K562 (cell line): ENCODE data around the gene COL4A6. TPM values are rescaled to one million over a fixed set of nuclear protein-coding genes. Genes with fewer than 3 reads are reported as not detected.

ENCODE experiments used
- ATAC-seq: fragments of 200-7000 bp; cut with Tn5 transposase; 3 replicates; pipeline ENCODE4 v1.9.1; 2020; ENCODE audit warnings: moderate library complexity
- BruUV-seq: library from RNA; stranded (reverse); fragments of 400-500 nt; replicated peaks from 2 replicates; lab custom pipeline; 2021; lab: Mats Ljungman, UMichigan
- CTCF ChIA-PET: fragments of 300-600 bp; formaldehyde crosslinking; extraction: SDS; loops from one replicate; lab custom pipeline; 2021; ENCODE audit warnings: low intra/inter-chr PET ratio; lab: Yijun Ruan, JAX
- POLR2A ChIA-PET: fragments of 300-600, 350-650 bp; sonication (Branson Sonifier 250); formaldehyde crosslinking; extraction: SDS; loops from one replicate; lab custom pipeline; 2021; ENCODE audit warnings: antibody characterized with exemption, inconsistent platforms; lab: Yijun Ruan, JAX
- DNase-seq, 4 experiments: peaks; one replicate each; pipeline versions ENCODE4 v3.0.0 to v3.0.0-alpha.2; 2011 to 2018; ENCODE audit warnings: low spot score in 3 of 4, mixed read lengths in 3 of 4; ENCODE audit errors: extremely low read depth in 1 of 4
- FAIRE-seq: peaks from 2 replicates; lab custom pipeline; 2011; peaks lifted over from hg19 to GRCh38; lab: Jason Lieb, UNC
- H2AFZ ChIP-seq: 2 replicates; pipeline ENCODE4 v1.6.0; 2011; ENCODE audit warnings: low read depth, low read length, control low read depth, inconsistent platforms
- H3K27ac ChIP-seq: fragments of 200-600 bp; 3 replicates; pipeline ENCODE4 v1.8.0; 2011; ENCODE audit warnings: low read depth, mild to moderate bottlenecking, control low read depth, inconsistent platforms, low read length, moderate library complexity, mixed read lengths; ENCODE audit errors: extremely low read depth
- H3K27me3 ChIP-seq, 2 experiments: fragments of 300-600 bp in 1 of 2; 2 replicates in 1 of 2; 3 replicates in 1 of 2; pipeline versions ENCODE4 v1.6.0 to v1.8.0; 2011; ENCODE audit warnings: inconsistent platforms in 2 of 2, low read length in 2 of 2, mild to moderate bottlenecking in 1 of 2, mixed read lengths in 1 of 2, moderate library complexity in 1 of 2; ENCODE audit not compliant: control insufficient read depth in 2 of 2, insufficient read depth in 2 of 2
- H3K36me3 ChIP-seq: fragments of 300-600 bp; 3 replicates; pipeline ENCODE4 v1.8.0; 2011; ENCODE audit warnings: mild to moderate bottlenecking, low read length, inconsistent platforms; ENCODE audit not compliant: control insufficient read depth, insufficient read depth
- H3K4me1 ChIP-seq, 2 experiments: fragments of 200-600 bp in 1 of 2; replicated peaks in 1 of 2; 2 replicates in 1 of 2; 3 replicates in 1 of 2; pipeline versions ENCODE4 v1.5.1 to v1.8.0; 2011; ENCODE audit warnings: inconsistent platforms in 2 of 2, low read length in 2 of 2, mild to moderate bottlenecking in 1 of 2, mixed read lengths in 1 of 2, moderate library complexity in 1 of 2; ENCODE audit not compliant: control insufficient read depth in 2 of 2, insufficient read depth in 2 of 2
- H3K4me2 ChIP-seq: 2 replicates; pipeline ENCODE4 v1.6.1; 2011; ENCODE audit warnings: low read length, control low read depth, inconsistent platforms, mixed read lengths; ENCODE audit not compliant: insufficient read depth
- H3K4me3 ChIP-seq: fragments of 200-600 bp; sonication (generic), shearing (Covaris generic); 2 replicates; pipeline ENCODE4 v1.5.1; 2016; ENCODE audit warnings: control low read depth, inconsistent platforms
- H3K79me2 ChIP-seq: fragments of 200-600 bp; 3 replicates; pipeline ENCODE4 v1.8.0; 2011; ENCODE audit warnings: low read length, inconsistent platforms; ENCODE audit not compliant: control insufficient read depth, insufficient read depth
- H3K9ac ChIP-seq, 2 experiments: 2 replicates each; pipeline versions ENCODE4 v1.6.0 to v1.6.1; 2011; ENCODE audit warnings: low read depth in 2 of 2, low read length in 2 of 2, control low read depth in 1 of 2, inconsistent platforms in 1 of 2, mild to moderate bottlenecking in 1 of 2, mixed read lengths in 1 of 2; ENCODE audit not compliant: insufficient read depth in 1 of 2
- H3K9me1 ChIP-seq: one replicate; pipeline ENCODE4 v1.6.0; 2011; ENCODE audit warnings: inconsistent platforms, mild to moderate bottlenecking, low read length, moderate library complexity; ENCODE audit not compliant: control insufficient read depth, insufficient read depth
- H3K9me3 ChIP-seq: replicated peaks from 2 replicates; pipeline ENCODE4 v1.5.1; 2011; ENCODE audit warnings: low read depth, low read length, inconsistent platforms; ENCODE audit not compliant: control insufficient read depth, insufficient read depth
- H4K20me1 ChIP-seq: replicated peaks from 2 replicates; pipeline ENCODE4 v1.6.1; 2011; ENCODE audit warnings: low read length, inconsistent platforms, mixed read lengths; ENCODE audit not compliant: control insufficient read depth, insufficient read depth
- FOSL1 ChIP-seq: fragments of 200-800 bp; sonication (Bioruptor generic); conservative IDR thresholded peaks from 2 replicates; pipeline ENCODE4 v1.6.1; 2016; ENCODE audit warnings: missing genetic modification characterization, missing compliant biosample characterization
- GTF2E2 ChIP-seq: fragments of 200-800 bp; sonication (Bioruptor generic); IDR thresholded peaks from 2 replicates; pipeline ENCODE4 v1.6.1; 2016; ENCODE audit warnings: missing genetic modification characterization, missing compliant biosample characterization
- L3MBTL2 ChIP-seq: fragments of 450-650 bp; IDR thresholded peaks from 2 replicates; pipeline ENCODE4 v1.6.1; 2016; ENCODE audit warnings: mild to moderate bottlenecking, moderate library complexity
- SMC3 ChIP-seq: conservative IDR thresholded peaks from 2 replicates; pipeline ENCODE4 v1.6.1; 2011; ENCODE audit warnings: low read depth, low read length, improper control_type of control experiment; ENCODE audit not compliant: insufficient read depth
- THRAP3 ChIP-seq: fragments of 450-650 bp; IDR thresholded peaks from 2 replicates; pipeline ENCODE4 v1.6.1; 2016; ENCODE audit warnings: mild to moderate bottlenecking, inconsistent platforms, borderline replicate concordance
- ZNF318 ChIP-seq, 2 experiments: fragments of 450-650 bp; IDR thresholded peaks; 2 replicates each; pipeline ENCODE4 v1.6.1; 2016; ENCODE audit warnings: mild to moderate bottlenecking in 2 of 2, borderline replicate concordance in 1 of 2, low read depth in 1 of 2, moderate library complexity in 1 of 2
- WGBS: fragments of 100-300 bp; shearing (Covaris generic); methylation state at CpG from one replicate; pipeline ENCODE4 v1.1.6; 2016; ENCODE audit warnings: low coverage, mixed read lengths; ENCODE audit not compliant: insufficient coverage; ENCODE audit errors: missing lambda C conversion rate; 5-methylcytosine and 5-hydroxymethylcytosine counted together
- in situ Hi-C: fragments of 300-500 bp; cut with MboI; formaldehyde crosslinking; loops from 4 replicates; pipeline ENCODE4 v1.15.0; 2018; ENCODE audit warnings: inconsistent platforms, mixed read lengths
- intact Hi-C: fragments of 100-400 bp; cut with micrococcal nuclease; formaldehyde crosslinking; loops from 2 replicates; pipeline ENCODE4 v1.14.2; 2022
- polyA plus RNA-seq, 8 experiments: library from polyadenylated mRNA; depleted of rRNA in 4 of 8; stranded (reverse) in 5 of 8; unstranded in 3 of 8; fragments of >200 nt; fragmentation: Nextera tagmentation in 2 of 8; fragmentation: Illumina TruSeq in 1 of 8; extraction: Ambion mirVana in 2 of 8; extraction: Trizol in 1 of 8; gene quantifications; 2 replicates each; pipeline versions ENCODE4 v1.2.1 to v1.2.3, GENCODE V29; 2011 to 2014; ENCODE audit warnings: inconsistent platforms in 1 of 8, missing spikeins in 1 of 8
- total RNA-seq, 7 experiments: library from RNA; depleted of rRNA in 6 of 7; stranded (reverse); fragments of >200 nt in 6 of 7; fragmentation: Illumina TruSeq in 2 of 7; extraction: Trizol in 2 of 7; gene quantifications; 2 replicates each; pipeline versions ENCODE4 v1.2.1 to v1.2.3, GENCODE V29; 2011 to 2021; ENCODE audit warnings: low replicate concordance in 1 of 7

Gene COL4A6
- total and polyA plus RNA-seq, 9 of the 15 experiments (the other 6 are each of a cell fraction or from before 2014, with no cell fraction given), result 0.02 to 0.05 TPM; not detected in 7

DNA sequence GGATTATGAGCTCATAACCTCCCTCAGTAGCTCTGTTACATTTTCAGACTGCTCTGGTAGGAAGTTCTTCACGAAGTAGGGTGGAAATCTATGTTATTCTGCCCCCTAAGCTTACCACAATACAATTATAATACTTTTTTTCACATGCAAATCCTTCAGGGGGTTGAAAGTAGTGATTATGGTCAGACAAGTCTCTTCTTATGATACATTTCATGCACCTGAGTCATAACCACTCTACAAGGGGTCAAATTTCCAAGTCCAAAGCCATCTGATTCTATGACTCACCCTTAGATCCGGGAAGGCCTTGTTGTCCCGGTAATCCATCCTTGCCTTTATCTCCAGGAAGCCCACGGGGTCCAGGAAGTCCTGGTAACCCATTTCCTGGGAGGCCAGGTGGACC, 251.4 kb downstream of the COL4A6 start:
- no peak overlapping the region for H3K4me3 ChIP-seq
- DNase-seq (no peak), FAIRE-seq (no peak), ATAC-seq (no peak)
- H3K9me3 ChIP-seq, result no peaks in the 10 kb centered on the region
- in situ Hi-C loops (loop anchor here (25.0 kb wide), 1 partner anchor 500 kb away; no protein-coding TSS in a partner anchor), intact Hi-C loops (no loop called here)
- no peaks in the 10 kb centered on the region for H4K20me1 ChIP-seq
- H3K79me2 ChIP-seq, result no peaks in the 10 kb centered on the region
- TF ChIP-seq FOSL1 (tag), result peak; percentile 50
- TF ChIP-seq GTF2E2, result no peak
- TF ChIP-seq L3MBTL2, result no peak
- TF ChIP-seq THRAP3, result no peak
- TF ChIP-seq, all 486 proteins: peak for 1
- Histone ChIP-seq H3K9ac (no peak overlapping the region), H3K36me3 (no peaks in the 10 kb centered on the region), H2AFZ (no peak overlapping the region), H3K27ac (no peak overlapping the region), H3K4me1 (no peaks in the 10 kb centered on the region), H3K4me2 (no peak overlapping the region), H3K27me3 (no peaks in the 10 kb centered on the region), H3K9me1 (no peaks in the 10 kb centered on the region)
- no TSS peak for BruUV-seq
- CTCF ChIA-PET, result no interaction called here
- 4% methylated on average over 4 of the region's 4 CpGs for WGBS
- POLR2A ChIA-PET, result interaction anchor here (0.7 kb wide), 1 partner anchor 18 kb away, joined by 5 read pairs; no protein-coding TSS in a partner anchor

DNA sequence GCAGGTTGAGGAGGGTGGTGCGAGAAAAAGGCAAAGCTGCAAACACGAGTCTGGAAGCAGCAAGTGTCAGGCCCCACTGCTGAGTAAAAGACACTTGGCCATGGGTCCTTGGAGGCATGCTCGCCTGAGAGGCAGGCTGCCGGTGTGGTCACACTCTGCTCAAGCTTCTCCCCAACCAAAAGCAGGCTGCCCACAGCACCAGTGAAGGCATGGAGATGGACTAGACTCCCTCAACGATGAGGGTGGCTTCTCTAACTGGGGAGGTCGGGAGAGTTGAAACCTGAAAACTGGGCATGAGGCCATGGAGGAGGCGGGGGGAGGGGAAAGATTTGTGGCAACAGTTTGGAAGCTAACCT, 260.1 kb downstream of the COL4A6 start:
- no peak overlapping the region for H3K4me2 ChIP-seq
- FAIRE-seq, result no peak
- no peak for TF ChIP-seq ZNF318 (IDR thresholded peaks at IDR 0.05; ENCODE audit: borderline replicate concordance in 1 of 2, low read depth in 1 of 2)
- no peak for TF ChIP-seq SMC3

More for the DNA sequence above, 260.1 kb downstream of the COL4A6 start:
- Histone ChIP-seq H3K9me1 (no peaks in the 10 kb centered on the region), H3K4me1 (no peaks in the 10 kb centered on the region; a peak in 1 of 5 replicates), H3K27ac (no peak overlapping the region), H3K79me2 (no peaks in the 10 kb centered on the region), H3K9me3 (no peaks in the 10 kb centered on the region), H3K4me3 (no peak overlapping the region), H3K36me3 (no peaks in the 10 kb centered on the region), H3K27me3 (peaks cover 0 to 4% of the 10 kb centered on the region in 2 experiments; a peak in 2 of 5 replicates), H4K20me1 (no peaks in the 10 kb centered on the region), H3K9ac (no peak overlapping the region), H2AFZ (no peak overlapping the region)
- intact Hi-C loops, result no loop called here
- ChIA-PET POLR2A (no interaction called here), CTCF (no interaction called here)
- no TSS peak for BruUV-seq
- ATAC-seq, result no peak
- 5% methylated on average over 7 of the region's 7 CpGs for WGBS
- no peak for DNase-seq
- in situ Hi-C loops, result loop anchor here (25.0 kb wide), 1 partner anchor 509 kb away; no protein-coding TSS in a partner anchor
